ENCODE measurements around the gene RXRA. TPM values are rescaled to one million over a fixed set of nuclear protein-coding genes. Genes with fewer than 3 reads are reported as not detected.

The RXRA gene
- 14.1 and 14.9 TPM in 2 replicates for total RNA-seq (2014; rRNA removed; shearing (Covaris generic))

GRCh38 chr9:134325813-134326723 lies at the start of gene RXRA:
RXRA (plus strand) TSS chr9:134326455; CDS start chr9:134326632, 177 bp downstream.
- DNase-seq (ENCODE audit: low read depth): peak; percentile 91

GRCh38 chr9:134278286-134278685 lies 48.0 kb upstream of the RXRA start:
- no peak for DNase-seq (ENCODE audit: low read depth)

- DNase-seq (ENCODE audit: low read depth): no peak
Measured at GRCh38 chr9:134278974-134279640, 47.1 kb upstream of the RXRA start.

GRCh38 chr9:134282138-134282650 lies 44.1 kb upstream of the RXRA start:
- no peak for DNase-seq (ENCODE audit: low read depth)

GRCh38 chr9:134283111-134283515 lies 43.1 kb upstream of the RXRA start:
- peak; percentile 53 for DNase-seq (ENCODE audit: low read depth)

- DNase-seq (ENCODE audit: low read depth): no peak
Measured at GRCh38 chr9:134283692-134284265, 42.5 kb upstream of the RXRA start.

- DNase-seq (ENCODE audit: low read depth): peak; percentile 57
Measured at GRCh38 chr9:134284273-134284672, 42.0 kb upstream of the RXRA start.

- DNase-seq (ENCODE audit: low read depth): no peak
Measured at GRCh38 chr9:134284741-134285140, 41.5 kb upstream of the RXRA start.

GRCh38 chr9:134285215-134285845 lies 40.9 kb upstream of the RXRA start:
- no peak for DNase-seq (ENCODE audit: low read depth)

GRCh38 chr9:134286471-134287245 lies 39.6 kb upstream of the RXRA start:
- DNase-seq (ENCODE audit: low read depth): peak; percentile 47

- DNase-seq (ENCODE audit: low read depth): no peak
Measured at GRCh38 chr9:134287591-134288491, 38.4 kb upstream of the RXRA start.

GRCh38 chr9:134288746-134289145 lies 37.5 kb upstream of the RXRA start:
- DNase-seq (ENCODE audit: low read depth): no peak

GRCh38 chr9:134289241-134289875 lies 36.9 kb upstream of the RXRA start:
- no peak for DNase-seq (ENCODE audit: low read depth)

GRCh38 chr9:134290603-134291451 lies 35.4 kb upstream of the RXRA start:
- no peak for DNase-seq (ENCODE audit: low read depth)

GRCh38 chr9:134291452-134291881 lies 34.8 kb upstream of the RXRA start:
- DNase-seq (ENCODE audit: low read depth): no peak

- no peak for DNase-seq (ENCODE audit: low read depth)
Measured at GRCh38 chr9:134291961-134292871, 34.0 kb upstream of the RXRA start.

GRCh38 chr9:134293031-134293521 lies 33.2 kb upstream of the RXRA start:
- no peak for DNase-seq (ENCODE audit: low read depth)

Measured in Daoy (cell line).